H1 (cell line): ENCODE results near the gene PLXND1. TPM values are rescaled to one million over a fixed set of nuclear protein-coding genes. Genes with fewer than 3 reads are reported as not detected.
"Not testable (repeated sequence)": the region's sequence is repeated elsewhere in the genome, so short reads cannot be mapped to it uniquely, and the experiment has no call there.

ENCODE experiments used
- CTCF ChIA-PET: fragments of 300-600 bp; sonication (Branson Sonifier 250); formaldehyde crosslinking; loops from one replicate; lab custom pipeline; 2021; ENCODE audit not compliant: partially characterized antibody; lab: Charles Lee
- POLR2A ChIA-PET: fragments of 300-600 bp; sonication (Branson Sonifier 250); formaldehyde crosslinking; loops from one replicate; lab custom pipeline; 2021; ENCODE audit warnings: inconsistent platforms; ENCODE audit not compliant: partially characterized antibody; lab: Charles Lee
- DNase-seq, 2 experiments: peaks; one replicate each; pipeline versions ENCODE4 v3.0.0 to v3.0.0-alpha.2; 2010 to 2022; ENCODE audit warnings: low spot score in 2 of 2, low read depth in 1 of 2, mixed read lengths in 1 of 2
- FAIRE-seq: peaks from 2 replicates; lab custom pipeline; 2011; peaks lifted over from hg19 to GRCh38; lab: Jason Lieb, UNC
- H2AFZ ChIP-seq: 2 replicates; pipeline ENCODE4 v1.8.1; 2012; ENCODE audit warnings: low read length, inconsistent platforms
- H2AK5ac ChIP-seq: 2 replicates; pipeline ENCODE4 v1.6.1; 2013; ENCODE audit warnings: low read depth, low read length
- H2BK120ac ChIP-seq: replicated peaks from 2 replicates; pipeline ENCODE3; 2013; ENCODE audit warnings: low read depth, low read length, inconsistent platforms
- H2BK12ac ChIP-seq: 2 replicates; pipeline ENCODE4 v1.6.1; 2013; ENCODE audit warnings: low read depth, low read length
- H2BK15ac ChIP-seq: 2 replicates; pipeline ENCODE4 v1.6.1; 2013; ENCODE audit warnings: low read length
- H2BK20ac ChIP-seq: 2 replicates; pipeline ENCODE4 v1.6.1; 2013; ENCODE audit warnings: low read length
- H2BK5ac ChIP-seq: 2 replicates; pipeline ENCODE4 v1.6.1; 2013; ENCODE audit warnings: low read depth, low read length
- H3K14ac ChIP-seq: 2 replicates; pipeline ENCODE4 v1.6.1; 2013; ENCODE audit warnings: inconsistent platforms; ENCODE audit not compliant: insufficient read length
- H3K18ac ChIP-seq: 2 replicates; pipeline ENCODE4 v1.6.1; 2013; ENCODE audit warnings: low read length; ENCODE audit errors: extremely low read depth
- H3K23ac ChIP-seq: 2 replicates; pipeline ENCODE4 v1.6.1; 2013; ENCODE audit warnings: inconsistent platforms; ENCODE audit not compliant: insufficient read length
- H3K23me2 ChIP-seq: 2 replicates; pipeline ENCODE4 v1.6.1; 2013; ENCODE audit warnings: low read depth, low read length
- H3K27ac ChIP-seq: 2 replicates; pipeline ENCODE4 v1.6.1; 2011; ENCODE audit warnings: low read depth, low read length, inconsistent platforms
- H3K27me3 ChIP-seq, 4 experiments: replicated peaks in 1 of 4; 1 replicate in 1 of 4; 2 replicates in 3 of 4; pipeline versions ENCODE4 v1.6.1 to v1.8.1; 2011 to 2013; ENCODE audit warnings: low read length in 3 of 4, mild to moderate bottlenecking in 3 of 4, inconsistent platforms in 2 of 4, mixed read lengths in 2 of 4, moderate library complexity in 1 of 4; ENCODE audit not compliant: control insufficient read depth in 3 of 4, insufficient read depth in 3 of 4; ENCODE audit errors: extremely low read depth in 1 of 4
- H3K36me3 ChIP-seq, 4 experiments: 2 replicates each; pipeline versions ENCODE4 v1.6.1 to v1.8.1; 2011 to 2013; ENCODE audit warnings: mild to moderate bottlenecking in 4 of 4, low read length in 3 of 4, moderate library complexity in 2 of 4, control low read depth in 1 of 4, inconsistent platforms in 1 of 4; ENCODE audit not compliant: insufficient read depth in 4 of 4, control insufficient read depth in 2 of 4
- H3K4ac ChIP-seq: replicated peaks from 2 replicates; pipeline ENCODE3; 2013; ENCODE audit warnings: low read length, low read depth, mixed read lengths, inconsistent platforms; ENCODE audit not compliant: insufficient read length
- H3K4me1 ChIP-seq, 4 experiments: replicated peaks in 1 of 4; 1 replicate in 1 of 4; 2 replicates in 3 of 4; pipeline versions ENCODE4 v1.6.1 to v1.8.1; 2011 to 2013; ENCODE audit warnings: low read length in 3 of 4, inconsistent platforms in 2 of 4, mixed read lengths in 1 of 4; ENCODE audit not compliant: insufficient read depth in 4 of 4, control insufficient read depth in 3 of 4
- H3K4me2 ChIP-seq, 2 experiments: 2 replicates each; pipeline versions ENCODE4 v1.6.1 to v1.8.1; 2011 to 2013; ENCODE audit warnings: low read depth in 2 of 2, low read length in 2 of 2, control low read depth in 1 of 2, inconsistent platforms in 1 of 2, mild to moderate bottlenecking in 1 of 2; ENCODE audit not compliant: insufficient read depth in 1 of 2
- H3K4me3 ChIP-seq, 4 experiments: fragments of 200-600, 300-600 bp in 1 of 4; sonication (generic), shearing (Covaris generic), sonication (Bioruptor Twin) in 1 of 4; 2 replicates each; pipeline versions ENCODE4 v1.5.1 to v1.8.1; 2011 to 2016; ENCODE audit warnings: low read length in 4 of 4, low read depth in 3 of 4, control low read depth in 2 of 4, inconsistent platforms in 2 of 4, mild to moderate bottlenecking in 2 of 4, mixed read lengths in 1 of 4, moderate library complexity in 1 of 4; ENCODE audit not compliant: insufficient read depth in 2 of 4; ENCODE audit errors: extremely low read depth in 1 of 4
- H3K56ac ChIP-seq: replicated peaks from 2 replicates; pipeline ENCODE3; 2013; ENCODE audit warnings: low read depth, mild to moderate bottlenecking, mixed read lengths, low read length, inconsistent platforms; ENCODE audit not compliant: insufficient read length
- H3K79me1 ChIP-seq: 2 replicates; pipeline ENCODE4 v1.6.1; 2013; ENCODE audit warnings: low read depth, low read length, control low read depth
- H3K79me2 ChIP-seq, 2 experiments: 2 replicates each; pipeline versions ENCODE4 v1.6.1 to v1.8.1; 2012 to 2013; ENCODE audit warnings: low read length in 2 of 2, mild to moderate bottlenecking in 2 of 2, inconsistent platforms in 1 of 2; ENCODE audit not compliant: insufficient read depth in 2 of 2, control insufficient read depth in 1 of 2
- H3K9ac ChIP-seq, 4 experiments: replicated peaks in 1 of 4; 1 replicate in 1 of 4; 2 replicates in 3 of 4; pipeline versions ENCODE4 v1.6.1 to v1.8.1; 2011 to 2013; ENCODE audit warnings: low read depth in 3 of 4, low read length in 3 of 4, control low read depth in 2 of 4, mild to moderate bottlenecking in 2 of 4, moderate library complexity in 2 of 4, inconsistent platforms in 1 of 4; ENCODE audit errors: extremely low read depth in 1 of 4
- H3K9me3 ChIP-seq, 2 experiments: 2 replicates each; pipeline versions ENCODE4 v1.6.1 to v1.8.1; 2012 to 2013; ENCODE audit warnings: mild to moderate bottlenecking in 2 of 2, moderate library complexity in 2 of 2, control low read depth in 1 of 2, inconsistent platforms in 1 of 2, low read depth in 1 of 2, low read length in 1 of 2, mixed read lengths in 1 of 2; ENCODE audit not compliant: insufficient read depth in 2 of 2
- H4K20me1 ChIP-seq, 2 experiments: replicated peaks in 1 of 2; 2 replicates each; pipeline versions ENCODE3 to v1.8.1; 2011 to 2013; ENCODE audit warnings: inconsistent platforms in 2 of 2, low read length in 2 of 2, mild to moderate bottlenecking in 1 of 2; ENCODE audit not compliant: insufficient read depth in 2 of 2, control insufficient read depth in 1 of 2
- H4K5ac ChIP-seq: 2 replicates; pipeline ENCODE4 v1.6.1; 2013; ENCODE audit warnings: low read length, low read depth, mixed read lengths, inconsistent platforms; ENCODE audit not compliant: insufficient read length
- H4K8ac ChIP-seq: 2 replicates; pipeline ENCODE4 v1.8.0; 2013; ENCODE audit warnings: mild to moderate bottlenecking, moderate library complexity, low read length, inconsistent platforms; ENCODE audit not compliant: insufficient read depth; ENCODE audit errors: extremely low read depth
- H4K91ac ChIP-seq: replicated peaks from 2 replicates; pipeline ENCODE3; 2013; ENCODE audit warnings: low read length, mixed read lengths, inconsistent platforms; ENCODE audit not compliant: insufficient read length
- WGBS, 2 experiments: shearing (Covaris generic) in 1 of 2; methylation state at CpG; one replicate each; pipeline versions ENCODE4 v1.1.6 to v1.1.7; 2013 to 2015; ENCODE audit warnings: low lambda C conversion rate in 2 of 2, mixed read lengths in 2 of 2, inconsistent platforms in 1 of 2, low coverage in 1 of 2, missing lambda C conversion rate in 1 of 2; ENCODE audit not compliant: insufficient replicate concordance in 2 of 2, insufficient coverage in 1 of 2, insufficient read length in 1 of 2; ENCODE audit errors: extremely low coverage in 1 of 2, missing lambda C conversion rate in 1 of 2; 5-methylcytosine and 5-hydroxymethylcytosine counted together
- polyA plus RNA-seq, 7 experiments: library from polyadenylated mRNA; depleted of rRNA in 3 of 7; stranded (reverse) in 5 of 7; unstranded in 2 of 7; fragments of >200 nt in 5 of 7; fragments of 200-250 nt in 2 of 7; gene quantifications; 1 replicate in 5 of 7; 2 replicates in 1 of 7; 4 replicates in 1 of 7; pipeline versions ENCODE4 v1.2.1 to v1.2.3, GENCODE V29; 2011 to 2013; ENCODE audit warnings: missing spikeins in 2 of 7, mixed read lengths in 2 of 7
- total RNA-seq: library from RNA; stranded (reverse); fragmentation: NEBNext Ultra II Directional; extraction: Animal tissue kit (Norgen Biotek cat#: 25700); gene quantifications from 2 replicates; pipeline ENCODE4 v1.2.1, GENCODE V29; 2021

The PLXND1 gene
- total and polyA plus RNA-seq, 2 of the 8 experiments (the other 6 are each of a cell fraction or from before 2014, with no cell fraction given): 17.7 to 66.4 TPM

GRCh38 chr3:129640985-129641384 lies 34.5 kb upstream of the PLXND1 start:
- DNase-seq, FAIRE-seq, H4K20me1 ChIP-seq, H3K56ac ChIP-seq, H3K18ac ChIP-seq, H2BK5ac ChIP-seq, H2AFZ ChIP-seq, H2BK20ac ChIP-seq, H3K9me3 ChIP-seq, H4K8ac ChIP-seq, H4K5ac ChIP-seq, H3K4ac ChIP-seq, H3K23me2 ChIP-seq, H3K23ac ChIP-seq, H3K9ac ChIP-seq, H3K14ac ChIP-seq, H2BK120ac ChIP-seq, H2BK15ac ChIP-seq, H3K4me1 ChIP-seq, H2AK5ac ChIP-seq, H2BK12ac ChIP-seq, H3K79me2 ChIP-seq, H3K4me2 ChIP-seq, POLR2A ChIA-PET, H3K79me1 ChIP-seq, H3K27me3 ChIP-seq, H3K27ac ChIP-seq, H4K91ac ChIP-seq, H3K4me3 ChIP-seq, H3K36me3 ChIP-seq: not testable (repeated sequence)
- CTCF ChIA-PET: interaction anchor here (1.0 kb wide), 1 partner anchor 9 kb away, joined by 5 read pairs; no protein-coding TSS in a partner anchor
- 84% methylated on average over 7 of the region's 7 CpGs; no CpG with 5 or more reads in 1 of the 2 experiments for WGBS, 2 experiments
